Smooth muscle cell of the brain vasculature (primary cell): ENCODE data around the gene ADCK1.
"Not testable (repeated sequence)": the region's sequence is repeated elsewhere in the genome, so short reads cannot be mapped to it uniquely, and the experiment has no call there.

Source experiments
- DNase-seq: peaks from one replicate; pipeline ENCODE4 v3.0.0-alpha.2; 2012; ENCODE audit warnings: low read depth, low spot score

Gene ADCK1, protein sequence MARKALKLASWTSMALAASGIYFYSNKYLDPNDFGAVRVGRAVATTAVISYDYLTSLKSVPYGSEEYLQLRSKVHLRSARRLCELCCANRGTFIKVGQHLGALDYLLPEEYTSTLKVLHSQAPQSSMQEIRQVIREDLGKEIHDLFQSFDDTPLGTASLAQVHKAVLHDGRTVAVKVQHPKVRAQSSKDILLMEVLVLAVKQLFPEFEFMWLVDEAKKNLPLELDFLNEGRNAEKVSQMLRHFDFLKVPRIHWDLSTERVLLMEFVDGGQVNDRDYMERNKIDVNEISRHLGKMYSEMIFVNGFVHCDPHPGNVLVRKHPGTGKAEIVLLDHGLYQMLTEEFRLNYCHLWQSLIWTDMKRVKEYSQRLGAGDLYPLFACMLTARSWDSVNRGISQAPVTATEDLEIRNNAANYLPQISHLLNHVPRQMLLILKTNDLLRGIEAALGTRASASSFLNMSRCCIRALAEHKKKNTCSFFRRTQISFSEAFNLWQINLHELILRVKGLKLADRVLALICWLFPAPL

DNA sequence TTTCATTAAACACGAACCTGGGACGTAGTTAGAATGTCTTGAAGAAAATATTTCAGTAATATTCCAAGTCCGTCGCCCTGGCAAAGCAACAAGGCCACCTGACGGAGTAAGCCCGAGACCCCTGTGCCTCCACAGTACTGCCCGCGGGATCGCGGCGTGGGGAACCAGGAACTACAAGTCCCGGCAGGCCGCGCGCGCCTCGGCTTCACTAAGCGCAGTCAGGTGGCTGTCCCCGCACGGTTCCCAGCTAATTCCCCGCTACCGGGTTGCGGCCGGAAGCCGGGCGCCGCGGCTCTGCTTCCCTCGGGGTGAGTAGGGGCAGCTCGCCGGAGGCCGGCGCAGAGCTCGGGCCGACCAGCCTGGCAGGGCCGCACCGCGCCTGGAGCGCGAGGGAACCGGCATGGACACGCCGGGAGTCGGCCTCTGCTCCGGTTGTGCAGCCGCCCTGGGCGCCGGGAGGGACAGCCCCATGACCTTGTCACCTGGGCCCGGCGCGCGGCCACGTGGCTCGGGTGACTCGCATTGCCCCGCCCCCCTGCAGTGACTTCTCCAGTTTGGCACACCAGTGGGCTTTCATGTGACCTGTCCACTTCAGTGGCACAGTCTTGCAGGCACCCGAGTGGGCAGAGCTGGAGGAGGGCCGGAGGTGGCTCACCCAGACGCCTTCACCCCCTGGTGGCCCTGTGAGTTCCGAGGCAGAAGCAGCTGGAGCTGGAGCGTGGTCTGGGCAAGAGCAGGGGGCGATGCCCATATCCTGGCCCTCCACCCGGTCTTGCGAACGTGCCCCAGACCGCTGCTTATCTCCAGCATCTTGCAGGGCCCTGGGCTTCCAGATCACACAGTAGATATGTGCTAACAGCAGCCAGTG, at the start of gene ADCK1:
Gene ADCK1, plus strand, starts transcription at position 247 of the 868 bp plus-strand sequence. CDS start 18,870 bp downstream, outside the sequence.
- DNase-seq: peak; percentile 21

DNA sequence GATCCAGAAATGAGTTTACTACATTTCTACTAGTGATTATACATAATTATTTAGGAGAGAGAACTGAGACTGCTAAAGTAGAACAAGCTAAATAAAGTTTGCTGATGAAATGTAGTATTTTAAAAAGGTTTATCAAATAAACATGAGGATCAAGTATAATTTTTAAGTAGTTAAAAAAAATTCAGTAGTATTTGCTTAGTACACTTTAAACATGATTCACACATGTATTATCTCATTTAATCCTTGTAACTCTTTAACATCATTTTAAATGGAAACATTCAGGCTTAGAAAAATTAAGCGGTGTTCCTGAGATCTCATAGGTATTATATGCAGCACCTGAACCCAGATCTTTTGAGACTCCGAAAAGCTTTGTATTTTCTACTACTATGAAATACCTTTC, 47.6 kb upstream of the ADCK1 start:
- no peak for DNase-seq

DNA sequence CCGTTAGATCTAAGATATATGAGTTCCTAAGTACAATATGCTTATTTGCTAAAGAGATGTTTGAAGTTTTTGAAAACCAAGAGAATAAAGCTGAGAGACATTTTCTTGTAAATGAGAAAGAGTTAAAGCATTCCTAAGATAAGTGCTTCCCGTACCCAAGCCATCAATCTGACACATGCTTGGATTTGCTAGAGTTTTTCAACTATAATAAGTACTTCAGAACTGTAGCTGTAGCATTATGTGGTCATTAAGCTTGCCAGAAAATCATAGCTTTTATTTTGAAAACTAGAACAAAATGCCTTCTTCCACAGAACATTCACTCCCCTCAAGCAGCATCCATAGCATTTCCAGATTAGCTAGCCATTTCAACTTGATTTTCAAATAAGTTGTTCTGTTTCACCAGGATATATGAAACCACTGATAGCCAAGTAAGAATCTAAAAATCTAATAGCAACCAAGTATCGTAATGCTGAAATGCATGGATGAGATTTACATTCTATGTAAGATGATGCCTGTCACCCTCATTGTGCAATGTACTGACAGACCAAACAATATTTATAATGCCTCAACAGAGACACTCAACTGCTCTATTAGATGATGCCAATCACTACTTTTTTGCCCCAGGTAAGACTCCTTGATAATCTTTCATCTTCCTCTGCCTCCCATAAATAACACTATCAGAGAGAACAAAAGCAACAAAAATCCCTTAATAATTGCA, 47.0 kb upstream of the ADCK1 start:
- DNase-seq: no peak

DNA sequence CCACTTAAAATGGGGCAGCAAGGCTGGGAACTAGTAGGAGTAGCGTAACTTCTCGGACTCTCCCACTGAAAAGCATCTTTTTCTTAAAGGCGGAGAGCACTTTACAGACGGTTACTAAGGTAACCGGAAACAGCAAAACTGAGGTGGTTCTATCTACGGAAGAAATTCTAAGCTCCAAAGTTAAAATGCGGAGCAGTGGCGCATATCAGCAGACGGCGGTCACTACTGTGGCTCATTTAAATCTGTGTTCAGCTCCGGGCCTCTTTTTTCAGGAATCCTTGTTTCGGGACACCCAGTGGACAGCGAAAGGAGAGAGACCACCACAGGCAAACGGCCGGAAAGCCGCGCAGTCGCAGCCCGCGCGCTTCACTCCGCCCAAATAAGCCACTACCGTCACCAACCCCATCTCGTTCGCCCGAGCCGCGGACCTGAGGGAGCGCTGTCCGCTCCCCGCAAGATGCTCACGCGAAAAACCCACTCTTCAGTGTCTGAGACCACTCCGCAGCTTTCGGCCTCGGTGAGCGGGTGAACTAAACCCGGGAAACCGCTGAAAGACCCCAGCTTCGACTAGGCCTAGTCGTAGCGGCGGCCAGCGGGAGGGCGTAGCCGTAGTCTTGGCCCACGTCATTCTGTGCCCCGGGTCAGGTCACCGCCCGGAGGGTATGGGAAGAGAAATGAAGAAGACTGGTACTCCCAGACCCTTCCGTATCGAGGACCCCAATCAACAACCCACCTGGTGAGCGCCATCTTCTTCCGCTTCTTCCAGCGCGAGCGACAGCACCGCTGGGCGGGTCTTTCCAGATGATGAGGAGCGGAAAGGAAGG, 39.3 kb upstream of the ADCK1 start, which contains the start of gene SNW1:
Gene SNW1, minus strand, starts transcription at position 776 of the 824 bp plus-strand sequence. Its CDS starts 29 bp downstream, at position 747.
- peak; percentile 90 for DNase-seq

DNA sequence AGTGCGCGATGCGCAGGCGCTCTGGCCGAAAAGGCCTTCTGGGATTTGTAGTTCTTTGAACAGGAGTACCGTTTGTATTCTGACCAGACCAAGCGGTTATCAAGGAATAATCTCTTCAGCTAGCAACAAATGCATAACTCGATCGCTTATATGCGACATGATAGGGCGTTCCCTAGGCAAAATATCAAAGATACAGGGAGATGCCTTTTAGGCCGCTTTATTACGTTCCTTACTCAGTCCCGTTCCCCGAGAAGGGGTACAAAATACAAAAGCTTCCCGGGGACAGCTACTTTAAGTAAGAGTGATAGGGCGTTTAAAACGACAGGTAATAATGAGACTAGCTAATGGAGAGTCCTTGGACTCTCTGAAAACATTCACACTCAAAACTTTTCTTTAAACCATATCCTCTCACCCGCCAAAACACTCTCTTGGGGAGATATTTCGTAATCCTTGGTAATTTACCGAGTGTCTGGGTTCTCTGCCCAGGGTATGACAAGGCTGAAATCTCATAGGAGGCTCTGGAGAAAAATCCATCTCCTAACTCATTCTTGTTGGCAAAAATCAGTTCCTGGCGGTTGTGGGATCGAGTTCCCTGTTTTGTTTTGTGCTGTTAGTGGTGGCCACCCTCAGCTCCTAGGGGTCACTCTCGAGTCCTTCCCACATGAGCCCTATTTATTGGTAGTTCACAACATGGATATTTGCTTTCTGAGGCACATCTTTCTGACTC, 38.5 kb upstream of the ADCK1 start:
- peak; percentile 1 for DNase-seq

DNA sequence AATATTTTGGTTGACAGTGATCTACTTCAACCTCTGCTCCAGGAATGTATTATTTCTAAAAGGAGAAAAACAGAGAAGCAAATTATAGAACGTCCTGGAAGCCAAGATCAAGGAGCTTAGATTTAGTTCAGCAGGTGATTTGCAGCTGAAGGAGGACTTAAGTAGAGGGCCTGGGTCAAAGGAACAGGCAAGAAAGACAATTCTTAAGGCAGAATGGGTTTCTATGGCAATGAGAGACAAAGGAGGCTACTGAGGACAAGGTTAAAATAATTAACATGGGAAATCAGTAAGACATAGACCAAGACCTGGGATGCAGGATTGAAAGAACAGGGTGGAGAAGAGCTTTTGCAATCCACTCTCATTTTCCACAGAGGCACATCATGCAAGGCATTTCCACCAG, 36.6 kb upstream of the ADCK1 start:
- no peak for DNase-seq

DNA sequence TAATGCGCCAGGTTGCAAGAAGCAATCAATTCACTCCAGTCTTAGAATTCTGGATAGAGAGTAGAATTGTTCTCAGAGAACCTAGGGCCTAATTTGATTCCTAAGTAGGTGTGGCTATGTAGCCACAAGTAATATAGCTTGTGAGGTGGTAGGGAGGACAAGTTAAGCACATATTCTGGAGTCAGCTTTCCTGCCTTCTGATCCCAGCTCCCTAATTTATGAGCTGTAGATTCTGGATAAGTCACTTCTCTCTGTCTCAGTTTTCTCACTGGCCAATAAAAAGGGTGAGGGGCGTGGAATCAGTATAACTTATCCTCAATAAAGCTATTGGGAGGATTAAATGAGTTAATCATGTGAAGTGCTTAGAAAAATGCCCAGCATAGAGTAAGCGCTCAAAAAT, 35.9 kb upstream of the ADCK1 start:
- DNase-seq: no peak

DNA sequence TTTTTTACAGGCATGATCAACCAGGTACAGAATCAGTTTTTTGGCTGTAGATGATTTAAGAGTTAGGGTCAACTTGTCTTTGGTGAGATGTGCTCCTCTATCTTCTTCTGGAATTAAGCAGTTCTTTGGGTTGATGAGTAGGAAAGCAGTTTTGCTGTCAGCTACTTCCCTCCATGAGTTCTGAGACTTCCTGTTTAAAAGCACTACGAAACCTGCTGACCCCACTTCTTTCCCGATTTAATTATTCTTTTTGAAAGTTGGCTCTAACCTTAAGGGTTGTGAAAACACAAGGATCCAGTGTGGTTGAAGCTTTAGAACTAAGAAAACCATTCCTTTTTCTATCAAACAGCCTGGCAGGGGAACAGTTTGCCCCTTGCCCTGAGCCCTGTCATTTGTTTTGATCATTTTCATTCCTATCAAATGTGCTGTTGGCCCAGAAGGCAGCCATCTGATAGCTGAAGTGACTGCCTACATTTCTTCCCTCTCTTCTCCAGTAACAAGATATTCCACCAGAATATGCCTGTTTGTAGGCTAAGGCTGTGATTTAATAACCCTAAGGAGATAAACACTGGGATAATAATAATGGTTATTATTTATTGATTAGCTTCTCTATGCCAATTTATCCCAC, 31.4 kb upstream of the ADCK1 start:
- DNase-seq: not testable (repeated sequence)

DNA sequence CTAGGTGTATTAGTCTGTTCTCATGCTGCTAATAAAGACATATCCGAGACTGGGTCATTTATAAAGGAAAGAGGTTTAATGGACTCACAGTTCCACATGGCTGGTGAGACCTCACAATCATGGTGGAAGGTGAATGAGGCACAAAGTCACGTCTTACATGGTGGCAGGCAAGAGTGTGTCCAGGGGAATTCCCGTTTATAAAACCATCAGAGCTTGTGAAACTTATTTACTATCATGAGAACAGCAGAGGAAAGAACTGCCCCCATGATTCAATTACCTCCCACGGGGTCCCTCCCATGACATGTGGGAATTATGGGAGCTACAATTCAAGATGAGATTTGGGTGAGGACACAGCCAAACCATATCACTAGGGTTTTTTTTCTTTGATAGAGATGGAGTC, 25.9 kb upstream of the ADCK1 start:
- not testable (repeated sequence) for DNase-seq

DNA sequence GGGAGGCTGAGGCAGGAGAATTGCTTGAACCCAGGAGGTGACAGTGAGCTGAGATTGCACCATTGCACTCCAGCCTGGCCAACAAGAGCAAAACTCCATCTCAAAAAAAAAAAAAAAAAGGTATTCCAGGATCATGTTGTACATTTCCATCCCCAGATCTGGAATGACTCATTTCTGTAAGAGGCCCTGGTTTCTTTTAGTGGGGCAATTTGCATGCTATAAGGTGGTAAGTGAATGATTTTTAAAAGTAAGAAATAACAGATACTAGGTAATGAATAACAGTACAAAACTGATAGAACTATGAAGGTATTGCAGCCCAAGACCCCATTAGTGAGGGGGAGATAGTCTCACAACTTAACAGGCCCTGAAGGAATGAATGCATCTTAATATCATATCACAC, 17.7 kb upstream of the ADCK1 start:
- no peak for DNase-seq

DNA sequence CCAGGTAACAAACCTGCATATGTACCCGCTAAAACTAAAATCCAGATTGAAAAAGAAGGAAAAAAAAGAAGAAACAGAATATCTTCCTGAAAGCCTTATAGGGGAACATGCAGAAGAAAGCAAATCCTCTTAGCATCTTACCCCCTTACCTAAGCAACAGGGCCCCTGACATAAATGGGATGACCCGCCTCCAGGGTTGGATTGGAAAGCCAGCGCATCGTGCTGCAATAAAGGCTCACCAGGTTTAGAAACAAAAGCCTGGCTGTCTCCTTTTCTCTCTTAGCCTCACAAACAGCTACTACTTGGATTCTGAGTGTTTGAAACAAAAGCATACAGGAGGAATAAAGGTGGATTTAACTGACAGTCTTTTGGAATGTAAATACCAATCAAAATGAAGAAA, 13.8 kb upstream of the ADCK1 start:
- DNase-seq: no peak

DNA sequence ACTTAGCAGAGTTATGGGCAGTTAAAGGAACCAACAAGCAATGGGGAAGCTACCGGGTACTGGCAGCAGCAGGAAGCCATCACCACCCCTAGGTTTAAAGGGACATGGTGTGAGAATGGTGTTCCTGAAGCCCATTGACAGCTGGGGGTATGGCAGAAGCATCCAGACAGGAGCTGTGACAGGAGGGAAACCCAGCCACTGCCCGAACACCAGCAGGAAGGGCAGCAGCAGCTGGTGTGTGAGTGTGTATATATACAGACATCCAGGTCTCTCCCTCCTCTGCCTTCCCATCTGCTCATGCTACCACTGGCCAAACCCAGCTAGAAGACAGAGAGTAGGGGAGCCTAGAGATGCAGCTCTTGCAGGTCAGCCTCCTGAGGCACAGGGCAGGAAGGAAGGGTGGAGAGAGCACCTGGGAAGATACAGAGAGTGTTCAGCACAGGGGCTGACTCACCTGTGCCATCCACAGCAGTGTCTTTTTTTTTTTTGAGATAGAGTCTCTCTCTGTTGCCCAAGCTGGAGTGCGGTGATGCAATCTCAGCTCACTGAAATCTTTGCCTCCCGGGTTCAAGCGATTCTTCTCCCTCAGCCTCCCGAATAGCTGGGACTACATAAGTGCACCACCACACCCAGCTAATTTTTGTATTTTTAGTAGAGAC, 9.2 kb upstream of the ADCK1 start:
- DNase-seq: no peak

DNA sequence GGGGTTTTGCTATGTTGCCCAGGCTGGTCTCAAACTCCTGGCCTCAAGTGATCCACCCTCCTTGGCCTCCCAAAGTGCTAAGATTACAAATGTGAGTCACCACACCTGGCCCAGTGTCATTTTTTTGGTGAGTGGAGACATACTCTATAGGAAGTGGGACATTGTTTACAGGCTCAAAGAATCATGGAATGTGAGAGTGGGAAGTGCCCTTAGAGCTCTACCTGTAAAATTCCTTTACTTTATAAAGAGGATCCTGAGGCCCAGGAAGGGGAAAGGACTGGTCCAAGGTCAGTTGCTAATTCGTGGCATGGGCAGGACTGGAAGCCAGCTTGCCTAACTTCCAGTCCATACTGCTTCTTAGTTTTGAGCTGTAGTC, 8.7 kb upstream of the ADCK1 start:
- DNase-seq: no peak

DNA sequence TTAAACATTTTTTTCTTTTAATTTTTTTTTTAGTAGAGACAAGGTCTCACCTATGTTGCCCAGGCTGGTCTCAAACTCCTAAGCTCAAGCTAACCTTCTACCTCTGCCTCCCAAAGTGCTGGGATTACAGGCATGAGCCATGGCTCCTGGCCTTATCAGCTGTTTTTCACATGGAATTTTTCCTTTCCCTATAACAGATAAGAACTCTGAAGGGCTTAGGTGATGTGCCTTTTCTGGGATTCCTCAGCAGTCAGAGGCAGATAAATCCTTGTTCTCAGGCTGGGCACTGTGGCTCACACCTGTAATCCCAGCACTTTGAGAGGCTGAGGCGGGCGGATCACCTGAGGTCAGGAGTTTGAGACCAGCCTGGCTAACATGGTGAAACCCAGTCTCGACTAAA, 6.7 kb upstream of the ADCK1 start:
- DNase-seq: not testable (repeated sequence)

DNA sequence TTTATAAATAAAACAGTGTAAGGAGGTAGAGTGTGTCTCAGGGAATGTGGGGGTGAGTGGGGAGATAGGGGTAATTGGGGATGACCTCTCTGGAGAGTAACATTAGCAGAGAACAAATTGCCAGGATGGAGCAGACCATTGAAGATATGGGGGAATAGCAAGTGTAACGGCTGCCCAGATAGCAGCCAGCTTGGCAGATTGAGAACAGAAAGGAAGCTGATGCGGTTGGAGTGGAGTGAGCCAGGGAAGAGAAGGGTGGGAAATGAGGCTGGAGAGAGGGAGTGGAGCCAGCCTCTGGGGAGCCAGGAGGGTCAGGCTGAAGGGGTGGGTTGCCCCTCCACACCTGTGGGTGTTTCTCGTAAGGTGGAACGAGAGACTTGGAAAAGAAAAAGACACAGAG, 5.6 kb upstream of the ADCK1 start:
- no peak for DNase-seq

DNA sequence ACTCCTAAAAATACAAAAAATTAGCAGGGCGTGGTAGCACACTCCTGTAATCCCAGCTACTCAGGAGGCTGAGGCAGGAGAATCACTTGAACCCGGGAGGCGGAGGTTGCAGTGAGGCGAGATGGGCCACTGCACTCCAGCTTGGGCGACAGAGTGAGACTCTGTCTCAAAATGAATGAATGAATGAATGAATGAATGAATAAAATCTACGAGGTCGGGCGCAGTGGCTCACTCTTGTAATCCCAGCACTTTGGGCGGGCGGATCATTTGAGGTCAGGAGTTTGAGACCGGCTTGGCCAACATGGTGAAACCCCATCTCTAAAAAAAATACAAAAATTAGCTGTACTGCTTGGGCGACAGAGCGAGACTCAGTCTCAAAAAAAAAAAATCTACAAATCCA, 453 bp upstream of the ADCK1 start:
- not testable (repeated sequence) for DNase-seq

DNA sequence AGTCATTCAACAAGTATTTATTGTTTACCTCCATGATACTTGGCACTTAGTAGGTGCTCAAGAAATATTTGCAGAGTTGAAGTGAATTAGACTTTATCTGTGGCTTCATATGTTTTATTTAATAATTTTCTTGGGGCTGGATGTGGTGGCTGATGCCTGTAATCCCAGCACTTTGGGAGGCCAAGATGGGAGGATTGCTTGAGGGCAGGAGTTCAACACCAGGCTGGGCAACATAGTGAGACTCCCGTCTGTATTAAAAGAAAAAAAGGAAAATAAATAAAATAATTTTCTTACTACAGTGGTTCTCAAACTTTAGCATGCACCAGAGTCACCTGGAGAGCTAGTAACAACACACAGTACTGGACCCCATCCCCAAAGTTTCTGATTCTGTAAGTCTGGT, 905 bp downstream of the ADCK1 start:
- DNase-seq: no peak

DNA sequence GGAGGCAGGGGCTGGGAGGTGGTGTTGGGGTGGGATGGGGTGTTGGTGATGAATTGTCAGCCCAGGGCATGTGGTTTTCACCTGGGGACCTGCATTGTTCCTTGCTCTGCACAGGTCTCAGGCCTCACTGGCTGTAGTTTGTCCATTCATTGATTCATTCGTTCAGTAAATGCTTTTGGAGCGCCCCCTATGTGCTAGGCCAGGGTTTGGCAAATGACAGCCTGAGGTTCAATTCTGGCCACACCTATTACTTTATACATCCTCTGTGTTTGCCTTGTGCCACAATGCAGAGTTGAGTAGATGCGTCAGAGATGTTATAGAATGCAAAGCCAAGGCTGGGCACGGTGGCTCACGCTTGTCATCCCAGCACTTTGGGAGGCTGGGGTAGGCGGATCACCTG, 4.7 kb downstream of the ADCK1 start:
- DNase-seq: no peak

DNA sequence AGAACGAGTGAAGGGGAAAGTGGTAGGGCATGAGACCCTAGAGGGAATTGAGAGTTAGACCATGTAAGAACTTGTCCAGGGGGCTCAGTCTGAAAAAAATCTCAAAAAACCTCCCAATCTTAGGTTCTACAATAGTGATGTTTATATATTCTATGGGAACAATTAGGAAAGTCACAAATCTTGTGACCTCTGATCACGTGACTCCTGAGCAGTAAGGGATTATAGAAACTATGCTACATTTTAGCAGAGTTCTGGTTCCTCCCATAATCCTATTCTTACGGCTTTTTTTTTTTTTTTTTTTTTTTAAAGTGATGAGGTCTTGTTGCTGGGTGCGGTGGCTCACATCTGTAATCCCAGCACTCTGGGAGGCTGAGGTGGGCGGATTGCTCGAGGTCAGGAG, 5.8 kb downstream of the ADCK1 start:
- no peak for DNase-seq
